SU-DHL-6 (cell line): ENCODE measurements around the gene SELENOO.

Source experiments
- H2AFZ ChIP-seq: fragments of 200-600 bp; sonication (generic); 2 replicates; pipeline ENCODE4 v1.6.1; 2014; ENCODE audit warnings: low read depth, mild to moderate bottlenecking, moderate library complexity, mixed read lengths, antibody characterized with exemption, low read length; ENCODE audit not compliant: severe bottlenecking
- H3F3A ChIP-seq: fragments of 200-600 bp; shearing (Covaris generic); 2 replicates; pipeline ENCODE4 v1.6.0; 2016; ENCODE audit warnings: antibody characterized with exemption, mild to moderate bottlenecking; ENCODE audit not compliant: insufficient read depth
- H3K27ac ChIP-seq: fragments of 200-600 bp; sonication (generic); 2 replicates; pipeline ENCODE4 v1.5.1; 2016; ENCODE audit warnings: low read depth, mild to moderate bottlenecking, low read length, moderate library complexity, mixed read lengths
- H3K27me3 ChIP-seq: fragments of 200-600 bp; sonication (generic), shearing (Covaris generic); 2 replicates; pipeline ENCODE4 v1.6.0; 2014; ENCODE audit warnings: mild to moderate bottlenecking, low read length
- H3K36me3 ChIP-seq: fragments of 200-600 bp; sonication (generic); 2 replicates; pipeline ENCODE4 v1.6.1; 2014; ENCODE audit warnings: mild to moderate bottlenecking, low read length, mixed read lengths
- H3K4me2 ChIP-seq: fragments of 300-600, 200-600 bp; shearing (Covaris generic), sonication (generic); 2 replicates; pipeline ENCODE4 v1.6.0; 2014; ENCODE audit warnings: low read length, low read depth, mild to moderate bottlenecking; ENCODE audit not compliant: poor library complexity, severe bottlenecking
- H3K4me3 ChIP-seq: fragments of 200-600 bp; sonication (generic); 2 replicates; pipeline ENCODE4 v1.5.1; 2014; ENCODE audit warnings: antibody characterized with exemption, low read length, mild to moderate bottlenecking, mixed read lengths; ENCODE audit not compliant: insufficient read depth, poor library complexity, severe bottlenecking
- H3K79me2 ChIP-seq: fragments of 200-600 bp; sonication (generic); 2 replicates; pipeline ENCODE4 v1.6.1; 2014; ENCODE audit warnings: mild to moderate bottlenecking, low read length, moderate library complexity; ENCODE audit not compliant: insufficient read depth
- H3K9ac ChIP-seq: fragments of 200-600 bp; sonication (generic); 2 replicates; pipeline ENCODE4 v1.7.0; 2014; ENCODE audit warnings: mild to moderate bottlenecking, low read length
- H3K9me2 ChIP-seq: fragments of 200-600 bp; sonication (generic); replicated peaks from 2 replicates; pipeline ENCODE4 v1.6.1; 2014; ENCODE audit warnings: low read length; ENCODE audit not compliant: insufficient read depth
- H3K9me3 ChIP-seq: fragments of 200-600 bp; sonication (generic); 2 replicates; pipeline ENCODE4 v1.6.1; 2014; ENCODE audit warnings: low read length, mixed read lengths; ENCODE audit not compliant: insufficient read depth
- H4K20me1 ChIP-seq: fragments of 200-600 bp; sonication (generic); 2 replicates; pipeline ENCODE4 v1.6.1; 2014; ENCODE audit warnings: low read depth, mild to moderate bottlenecking, antibody characterized with exemption, low read length, moderate library complexity, mixed read lengths
- CTCF ChIP-seq: fragments of 200-600 bp; sonication (generic); IDR thresholded peaks from one replicate; pipeline ENCODE4 v1.5.1; 2017; ENCODE audit warnings: antibody characterized with exemption, mild to moderate bottlenecking, low read length, moderate library complexity; ENCODE audit not compliant: insufficient read depth, poor library complexity, severe bottlenecking
- EZH2phosphoT487 ChIP-seq: fragments of 200-600 bp; sonication (generic), shearing (Covaris generic); conservative IDR thresholded peaks from 2 replicates; pipeline ENCODE4 v1.6.1; 2018; ENCODE audit warnings: mild to moderate bottlenecking, antibody characterized with exemption, low read length, moderate library complexity, mixed read lengths

Gene SELENOO

GRCh38 chr22:50218153-50218995, 17.6 kb downstream of the SELENOO start:
- H4K20me1 ChIP-seq = no peaks in the 10 kb centered on the region
- no peak for TF ChIP-seq EZH2phosphoT487

GRCh38 chr22:50218996-50219727, 18.4 kb downstream of the SELENOO start:
- no peaks in the 10 kb centered on the region for H3F3A ChIP-seq
- H2AFZ ChIP-seq = no peak overlapping the region
- H4K20me1 ChIP-seq = no peaks in the 10 kb centered on the region
- H3K4me3 ChIP-seq = no peak overlapping the region
- H3K36me3 ChIP-seq = no peaks in the 10 kb centered on the region
- H3K27me3 ChIP-seq = no peaks in the 10 kb centered on the region
- no peaks in the 10 kb centered on the region for H3K9me2 ChIP-seq
- no peak overlapping the region for H3K27ac ChIP-seq
- TF ChIP-seq CTCF = no peak
- no peak for TF ChIP-seq EZH2phosphoT487
- H3K9me3 ChIP-seq = no peaks in the 10 kb centered on the region
- no peak overlapping the region for H3K9ac ChIP-seq
- H3K79me2 ChIP-seq = no peaks in the 10 kb centered on the region
- no peak overlapping the region for H3K4me2 ChIP-seq

More at GRCh38 chr22:50218153-50218995, 17.6 kb downstream of the SELENOO start:
- Histone ChIP-seq H3K9me2 (no peaks in the 10 kb centered on the region), H3K36me3 (no peaks in the 10 kb centered on the region), H3K9me3 (no peaks in the 10 kb centered on the region), H3K4me2 (no peak overlapping the region), H2AFZ (no peak overlapping the region), H3K27me3 (no peaks in the 10 kb centered on the region), H3K79me2 (peaks cover 6% of the 10 kb centered on the region; the same call in 1 of the 2 replicates), H3F3A (no peaks in the 10 kb centered on the region), H3K9ac (no peak overlapping the region), H3K27ac (no peak overlapping the region), H3K4me3 (no peak overlapping the region)

- H3K27ac ChIP-seq = no peak overlapping the region
- TF ChIP-seq EZH2phosphoT487 = no peak
- H3K79me2 ChIP-seq = no peaks in the 10 kb centered on the region
- H3K4me3 ChIP-seq = no peak overlapping the region
- H4K20me1 ChIP-seq = no peaks in the 10 kb centered on the region
- no peaks in the 10 kb centered on the region for H3K36me3 ChIP-seq
- H3K27me3 ChIP-seq = no peaks in the 10 kb centered on the region
- H3K9me3 ChIP-seq = no peaks in the 10 kb centered on the region
- H3K4me2 ChIP-seq = no peak overlapping the region
- no peaks in the 10 kb centered on the region for H3F3A ChIP-seq
- no peak overlapping the region for H3K9ac ChIP-seq
- H2AFZ ChIP-seq = no peak overlapping the region
- no peaks in the 10 kb centered on the region for H3K9me2 ChIP-seq
Observed at GRCh38 chr22:50219800-50220602, 19.2 kb downstream of the SELENOO start.

GRCh38 chr22:50220603-50221409, 20.0 kb downstream of the SELENOO start:
- Histone ChIP-seq H3K4me2 (no peak overlapping the region), H3K27me3 (no peaks in the 10 kb centered on the region), H3K9me3 (no peaks in the 10 kb centered on the region), H3K9ac (no peak overlapping the region), H3K36me3 (no peaks in the 10 kb centered on the region), H4K20me1 (no peaks in the 10 kb centered on the region), H3F3A (no peaks in the 10 kb centered on the region), H3K9me2 (no peaks in the 10 kb centered on the region), H3K27ac (no peak overlapping the region), H3K79me2 (no peaks in the 10 kb centered on the region), H3K4me3 (no peak overlapping the region), H2AFZ (no peak overlapping the region)
- no peak for TF ChIP-seq CTCF
- no peak for TF ChIP-seq EZH2phosphoT487
